ENCODE results near the gene NUMB.

- no peak for TF ChIP-seq CTCF (IDR thresholded peaks at IDR 0.05)
- no peak for TF ChIP-seq POLR2AphosphoS5 (IDR thresholded peaks at IDR 0.05)
- no peak for TF ChIP-seq POLR2A (IDR thresholded peaks at IDR 0.05)
- no peak for TF ChIP-seq EP300 (IDR thresholded peaks at IDR 0.05)
Measured at GRCh38 chr14:73276836-73277235, 181.5 kb downstream of the NUMB start.

All from suprapubic skin (tissue), 4 donors.